Measurements from ENCODE around the gene GXYLT1. TPM values are rescaled to one million over a fixed set of nuclear protein-coding genes. Genes with fewer than 3 reads are reported as not detected.

Gene GXYLT1
- total and polyA plus RNA-seq, 2 experiments from 2014 or later = 3.9 to 13.4 TPM

GRCh38 chr12:42118136-42118879 lies 26.4 kb downstream of the GXYLT1 start:
- no peak for ATAC-seq
- Mint-ChIP-seq H3K36me3 (ENCODE audit: low read depth) (peaks cover 38% of the 10 kb centered on the region), H3K9me3 (peaks cover 19% of the 10 kb centered on the region), H3K27me3 (ENCODE audit: insufficient read depth, low read depth, poor library complexity) (no peaks in the 10 kb centered on the region), H3K4me3 (no peak overlapping the region), H3K27ac (no peak overlapping the region), H3K4me1 (no peaks in the 10 kb centered on the region)
- H3K4me1 ChIP-seq (ENCODE audit: insufficient read depth) = peaks cover 5% of the 10 kb centered on the region; the same call in 1 of the 2 replicates
- H3K4me2 ChIP-seq = no peak overlapping the region
- H3K79me2 ChIP-seq (replicated peaks; ENCODE audit: insufficient read depth) = peaks cover 4% of the 10 kb centered on the region
- TF ChIP-seq CREB1 (CRISPR knock-in tag; IDR thresholded peaks at IDR 0.05; ENCODE audit: low read depth) (no peak), ZNF114 (CRISPR knock-in tag; IDR thresholded peaks at IDR 0.05) (no peak), JUNB (IDR thresholded peaks at IDR 0.05; ENCODE audit: unreplicated experiment) (no peak), CTCF (conservative IDR thresholded peaks at IDR 0.05; ENCODE audit: low read depth in 2 of 2) (no peak), STAT1 (IDR thresholded peaks at IDR 0.05; ENCODE audit: unreplicated experiment) (no peak), ZNF462 (CRISPR knock-in tag; IDR thresholded peaks at IDR 0.05) (no peak), POLR2AphosphoS5 (IDR thresholded peaks at IDR 0.05; ENCODE audit: low read depth) (no peak), EZH2 (IDR thresholded peaks at IDR 0.05; ENCODE audit: low read depth, unreplicated experiment) (no peak), ETS1 (IDR thresholded peaks at IDR 0.05) (no peak)
- no peaks in the 10 kb centered on the region for H3K9me2 ChIP-seq (ENCODE audit: insufficient read depth)
- H3K27me3 ChIP-seq (ENCODE audit: insufficient read depth) = no peaks in the 10 kb centered on the region
- H3K27ac ChIP-seq (ENCODE audit: low read depth) = no peak overlapping the region
- no peaks in the 10 kb centered on the region for H3F3A ChIP-seq (replicated peaks; ENCODE audit: low read depth)
- DNase-seq (ENCODE audit: low spot score) = no peak
- no peaks in the 10 kb centered on the region for H4K20me1 ChIP-seq (replicated peaks; ENCODE audit: insufficient read depth)
- no peaks in the 10 kb centered on the region for H3K36me3 ChIP-seq (ENCODE audit: insufficient read depth)
- no peak overlapping the region for H2AFZ ChIP-seq
- H3K4me3 ChIP-seq = no peak overlapping the region
